GM18517 (cell line): ENCODE data around the gene OR6B2.

Experiments
- ATAC-seq: cut with Tn5 transposase; IDR thresholded peaks from one replicate; pipeline ENCODE4 v1.9.1; 2021; ENCODE audit warnings: mild to moderate bottlenecking, moderate library complexity; ENCODE audit not compliant: unreplicated experiment

The OR6B2 gene

DNA sequence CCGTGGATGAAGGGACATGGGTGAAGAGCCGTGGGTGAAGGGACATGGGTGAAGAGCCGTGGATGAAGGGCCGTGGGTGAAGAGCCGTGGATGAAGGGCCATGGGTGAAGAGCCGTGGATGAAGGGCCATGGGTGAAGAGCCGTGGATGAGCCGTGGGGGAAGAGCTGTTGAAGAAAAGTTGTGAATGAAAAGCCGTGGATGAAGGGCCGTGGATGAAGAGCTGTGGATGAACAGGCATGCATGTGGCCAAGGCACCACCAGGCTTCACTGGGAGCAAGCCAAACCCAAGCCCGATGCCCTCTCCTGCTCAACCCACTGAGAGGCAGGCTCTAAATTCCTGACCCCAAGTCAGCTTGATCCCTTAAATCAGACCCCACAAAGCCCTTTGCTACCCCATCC, 12.5 kb upstream of the OR6B2 start:
- ATAC-seq: no peak

DNA sequence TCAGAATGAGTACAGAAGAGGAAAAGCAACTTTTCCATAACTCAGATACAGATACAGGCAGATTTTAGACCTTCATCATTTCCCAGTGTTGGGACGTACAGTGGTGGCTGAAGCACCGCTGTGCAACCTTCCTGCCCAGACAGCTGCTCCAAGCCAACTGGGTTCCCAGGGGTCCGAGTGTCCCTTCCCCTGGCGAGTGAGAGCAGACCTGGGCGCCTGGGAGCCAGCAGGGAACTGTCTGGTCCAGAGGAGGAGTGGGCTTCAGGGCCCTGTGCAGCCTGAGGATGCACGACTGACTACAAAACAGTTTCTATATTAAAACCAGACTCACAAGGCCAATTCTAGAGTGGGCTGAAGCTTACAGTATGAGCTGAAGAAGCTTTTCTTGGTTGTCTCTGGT, 11.1 kb upstream of the OR6B2 start:
- no peak for ATAC-seq

DNA sequence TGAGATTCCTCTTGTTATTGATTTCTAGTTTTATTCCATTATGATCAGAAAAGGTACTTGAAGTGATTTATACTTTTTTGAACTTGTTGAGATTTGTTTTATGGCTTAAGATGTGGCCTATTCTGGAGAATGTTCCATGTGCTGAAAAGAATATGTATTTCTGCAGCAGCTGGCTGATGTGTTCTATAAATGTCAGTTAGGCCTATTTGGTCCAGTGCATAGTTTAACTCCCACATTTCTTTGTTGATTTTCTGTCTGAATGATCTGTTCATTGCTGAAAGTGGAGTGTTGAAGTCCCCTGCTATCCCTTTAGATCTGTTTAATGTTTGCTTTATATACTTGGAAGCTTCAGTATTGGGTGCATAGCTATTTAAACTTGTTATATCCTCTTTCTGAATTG, 7.1 kb upstream of the OR6B2 start:
- ATAC-seq: no peak

DNA sequence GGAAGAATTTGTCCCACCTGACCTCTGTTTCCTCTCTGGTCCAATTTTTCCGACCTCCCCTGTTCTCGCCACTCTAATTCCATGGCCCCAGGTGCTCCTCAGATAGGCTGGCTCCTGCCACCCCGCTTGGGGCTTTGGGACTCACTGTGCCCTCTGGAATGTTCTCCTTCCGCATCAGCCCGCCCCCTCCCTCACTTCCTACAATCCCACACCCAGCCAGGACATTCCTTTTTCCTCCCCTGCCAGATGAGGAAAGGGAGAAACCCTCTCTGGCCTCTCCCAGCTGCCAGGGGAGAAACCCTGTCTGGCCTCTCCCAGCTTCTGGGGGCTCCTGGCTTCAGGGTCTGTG, 3.1 kb upstream of the OR6B2 start:
- no peak for ATAC-seq

DNA sequence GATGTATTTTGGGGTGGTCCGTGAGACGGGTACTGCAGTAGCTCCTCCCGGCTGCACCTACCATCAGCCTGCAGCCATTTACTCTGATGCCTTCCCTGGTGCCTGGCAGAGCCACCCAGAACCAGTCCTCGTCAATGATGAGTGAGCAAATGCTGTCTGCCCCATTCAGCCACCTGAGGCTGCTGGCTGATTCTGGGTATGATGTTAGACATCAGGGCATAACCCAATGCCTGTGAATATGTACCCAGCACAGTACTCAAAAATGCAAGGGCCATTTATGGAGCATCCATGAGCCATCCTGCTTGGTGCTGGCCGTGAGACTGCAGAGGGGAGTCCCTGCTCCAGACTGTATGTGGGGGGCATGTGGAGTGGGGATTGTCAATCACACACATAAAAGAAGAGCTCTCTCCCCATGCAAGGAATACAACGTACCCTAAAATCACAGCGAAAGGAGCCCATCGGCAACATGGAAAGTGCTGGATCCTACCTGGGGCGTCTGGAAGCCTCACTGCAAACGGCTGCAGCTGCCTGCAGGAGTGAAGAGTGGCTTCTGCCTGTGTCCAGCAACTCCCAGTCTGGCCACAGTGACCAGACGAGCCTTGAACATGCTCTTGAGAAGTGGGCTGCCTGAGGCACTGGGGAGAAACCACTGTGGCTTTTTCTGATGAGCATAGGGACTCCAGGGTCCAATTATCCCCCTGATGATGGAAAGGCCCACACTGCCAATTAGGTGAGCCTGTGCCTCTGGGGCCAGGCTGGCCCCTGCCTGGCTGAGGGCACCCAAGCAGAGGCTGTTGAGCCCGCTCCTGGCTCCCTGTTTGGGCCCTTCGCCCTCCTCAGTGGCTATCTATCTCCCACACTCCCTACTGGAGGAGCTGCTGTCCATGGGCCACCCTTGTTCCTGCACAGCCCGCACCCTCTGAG, 2.4 kb upstream of the OR6B2 start:
- no peak for ATAC-seq

DNA sequence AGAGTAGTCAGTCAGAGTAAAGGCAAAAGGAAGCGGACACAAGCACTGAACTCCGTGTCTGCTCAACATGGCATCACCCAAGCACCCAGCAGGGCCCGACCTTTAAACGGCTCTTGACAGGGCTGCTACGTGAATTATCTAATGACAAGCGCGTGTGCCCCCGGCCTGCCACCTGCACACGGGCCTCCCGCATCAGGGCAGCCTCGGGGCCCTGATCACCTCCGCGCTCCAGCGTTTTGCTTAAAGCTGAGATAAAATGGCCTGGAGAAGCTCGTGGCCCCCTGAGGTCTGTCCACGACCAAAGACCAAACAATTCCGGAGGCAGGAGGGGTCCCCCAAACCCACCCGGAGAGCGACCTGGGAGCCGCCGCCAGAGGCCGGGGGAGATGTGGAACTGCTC, 5.5 kb downstream of the OR6B2 start:
- no peak for ATAC-seq

DNA sequence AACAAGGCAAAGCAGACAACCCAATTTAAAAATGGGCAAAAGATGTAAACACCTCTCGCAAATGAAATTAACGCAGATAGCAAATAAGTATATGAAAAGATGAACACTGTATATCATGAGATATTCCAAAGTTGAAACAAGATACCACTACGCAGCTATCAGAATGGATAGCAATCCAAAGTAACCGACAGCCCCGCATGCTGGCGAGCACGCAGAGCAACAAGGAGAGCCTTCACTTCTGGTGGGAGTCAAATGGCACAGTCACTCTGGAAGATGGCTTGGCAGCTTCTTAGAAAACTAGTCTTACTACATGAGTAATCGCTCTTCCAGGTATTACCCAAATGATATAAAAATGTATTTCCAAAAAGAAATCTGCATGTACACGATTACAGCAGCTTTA, 6.4 kb downstream of the OR6B2 start:
- no peak for ATAC-seq

DNA sequence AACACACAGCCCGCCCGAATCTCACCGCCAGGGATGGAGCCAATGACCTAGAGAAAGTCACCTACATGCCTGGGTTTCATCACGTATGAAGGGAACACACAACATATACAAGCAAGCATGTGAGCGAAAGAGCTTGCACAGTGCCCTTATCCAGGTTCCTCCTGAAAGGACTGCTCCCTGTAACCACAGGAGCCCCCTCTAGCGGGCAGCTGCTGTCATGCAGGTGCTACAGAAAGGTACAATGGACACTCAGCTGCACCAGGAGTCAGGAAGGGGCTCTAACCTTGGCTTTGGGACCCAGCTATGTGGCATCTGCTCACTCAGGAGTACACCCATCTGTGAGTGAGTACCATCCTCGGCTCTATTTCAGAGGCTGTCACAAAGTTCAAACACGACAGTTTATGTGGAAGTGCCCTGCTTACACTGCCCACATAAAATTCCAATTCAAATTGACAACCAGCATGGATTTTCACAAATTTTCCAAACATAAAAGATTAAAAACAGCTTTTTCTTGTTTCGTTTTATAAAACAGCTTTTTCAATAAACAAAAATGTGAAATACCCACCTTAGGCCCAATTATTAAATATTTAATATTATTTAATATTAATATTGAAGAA, 8.6 kb downstream of the OR6B2 start:
- ATAC-seq: no peak

DNA sequence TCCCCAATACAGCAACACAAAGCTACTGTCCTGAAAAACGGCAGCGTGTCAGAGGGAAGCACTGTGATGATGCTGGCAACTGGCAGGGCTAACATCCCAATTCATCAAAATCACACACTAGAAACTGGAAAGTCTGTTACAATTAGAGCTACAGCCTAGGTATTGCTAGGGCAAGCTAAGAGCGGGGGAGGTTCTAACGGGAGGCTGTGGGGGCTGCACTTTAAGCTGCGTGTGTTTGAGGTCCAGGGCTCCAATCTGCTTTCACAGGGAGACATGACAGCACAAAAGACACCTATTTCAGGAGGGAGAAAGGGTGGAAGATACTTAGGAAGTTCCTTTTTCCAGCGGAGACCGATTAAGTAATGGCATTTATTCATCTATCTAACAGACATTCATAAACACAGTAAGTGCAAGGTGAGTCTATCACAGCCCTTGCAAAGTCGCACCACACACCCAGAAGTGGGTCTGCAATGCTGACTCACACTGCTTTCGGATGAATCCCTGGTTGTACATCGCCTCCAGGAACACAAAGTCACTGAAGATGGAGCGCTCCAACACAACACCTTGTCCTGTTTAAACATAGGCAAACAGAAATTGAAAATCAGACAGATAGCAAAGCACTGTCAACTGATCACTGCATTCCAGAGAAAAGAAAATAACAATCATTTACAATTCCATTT, 12.0 kb downstream of the OR6B2 start:
- no peak for ATAC-seq

DNA sequence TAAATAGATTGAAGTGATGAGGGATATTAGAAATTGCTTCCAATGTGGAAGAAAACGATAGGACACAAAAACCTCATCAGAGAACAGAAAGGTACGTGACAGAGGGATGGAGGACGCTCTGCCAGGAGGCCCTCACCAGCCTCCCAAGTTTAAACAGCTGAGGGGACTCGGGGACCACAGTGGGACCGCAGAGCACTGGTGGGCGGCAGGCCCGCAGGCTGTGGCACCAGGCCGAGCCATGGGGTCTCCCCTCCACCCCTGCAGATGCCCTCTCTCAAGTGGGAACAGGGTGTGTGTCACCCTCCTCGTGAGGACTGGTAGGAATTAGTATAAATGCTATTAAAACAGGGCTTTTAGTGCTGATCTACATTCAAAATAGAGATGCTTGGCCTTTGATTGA, 15.9 kb downstream of the OR6B2 start:
- ATAC-seq: no peak

DNA sequence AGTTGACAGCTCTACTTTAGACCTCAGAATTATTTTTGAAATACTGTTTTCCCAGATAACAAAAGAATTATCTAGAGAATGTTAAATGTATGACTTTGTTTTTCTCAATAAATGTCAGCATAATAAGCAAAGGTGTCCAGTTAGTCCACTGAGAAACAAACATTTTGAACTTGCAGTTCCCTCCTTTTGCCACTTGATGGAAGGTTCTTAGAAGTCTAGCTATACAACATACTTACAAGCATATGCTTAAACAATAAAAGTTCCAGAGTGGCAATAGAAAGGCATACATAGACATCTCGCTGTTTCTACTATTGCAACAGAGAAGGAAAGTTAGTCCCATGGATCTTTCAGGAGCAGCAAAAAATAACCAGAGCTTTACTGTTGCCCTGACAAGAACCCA, 16.9 kb downstream of the OR6B2 start:
- ATAC-seq: no peak

DNA sequence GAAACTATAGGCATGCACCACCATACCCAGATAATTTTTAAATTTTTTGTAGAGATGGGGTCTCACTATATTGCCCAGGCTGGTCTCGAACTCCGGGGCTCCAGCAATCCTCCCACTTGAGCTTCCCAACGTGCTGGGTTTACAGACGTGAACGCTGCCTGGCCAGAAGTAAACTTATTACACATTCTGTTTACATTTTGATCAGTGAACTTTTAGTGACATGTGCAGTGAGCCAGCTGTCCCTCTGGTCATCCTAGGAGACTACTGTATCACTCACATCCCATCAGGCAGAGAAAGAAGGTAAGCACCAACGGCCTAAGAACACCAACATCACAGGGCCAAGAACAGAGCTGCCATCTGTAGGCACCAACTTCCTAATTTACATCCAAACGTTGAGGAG, 27.2 kb downstream of the OR6B2 start:
- no peak for ATAC-seq

DNA sequence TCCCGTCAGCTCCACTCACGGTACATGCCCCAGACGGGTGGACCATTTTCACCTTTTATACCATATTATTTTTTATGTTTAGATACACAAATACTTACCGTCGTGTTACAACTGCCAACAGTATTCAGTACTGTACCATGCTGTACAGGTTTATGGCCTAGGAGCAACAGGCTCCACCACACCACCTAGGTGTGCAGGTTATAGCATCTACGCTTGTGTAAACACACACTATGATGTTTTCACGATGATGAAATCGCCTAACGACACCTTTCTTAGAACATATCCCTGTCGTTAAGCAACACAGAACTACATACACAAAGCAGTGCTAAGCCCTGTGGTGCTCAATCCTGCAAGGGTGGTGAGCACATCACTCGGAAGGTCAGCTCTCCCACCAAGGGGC, 29.6 kb downstream of the OR6B2 start:
- ATAC-seq: no peak

DNA sequence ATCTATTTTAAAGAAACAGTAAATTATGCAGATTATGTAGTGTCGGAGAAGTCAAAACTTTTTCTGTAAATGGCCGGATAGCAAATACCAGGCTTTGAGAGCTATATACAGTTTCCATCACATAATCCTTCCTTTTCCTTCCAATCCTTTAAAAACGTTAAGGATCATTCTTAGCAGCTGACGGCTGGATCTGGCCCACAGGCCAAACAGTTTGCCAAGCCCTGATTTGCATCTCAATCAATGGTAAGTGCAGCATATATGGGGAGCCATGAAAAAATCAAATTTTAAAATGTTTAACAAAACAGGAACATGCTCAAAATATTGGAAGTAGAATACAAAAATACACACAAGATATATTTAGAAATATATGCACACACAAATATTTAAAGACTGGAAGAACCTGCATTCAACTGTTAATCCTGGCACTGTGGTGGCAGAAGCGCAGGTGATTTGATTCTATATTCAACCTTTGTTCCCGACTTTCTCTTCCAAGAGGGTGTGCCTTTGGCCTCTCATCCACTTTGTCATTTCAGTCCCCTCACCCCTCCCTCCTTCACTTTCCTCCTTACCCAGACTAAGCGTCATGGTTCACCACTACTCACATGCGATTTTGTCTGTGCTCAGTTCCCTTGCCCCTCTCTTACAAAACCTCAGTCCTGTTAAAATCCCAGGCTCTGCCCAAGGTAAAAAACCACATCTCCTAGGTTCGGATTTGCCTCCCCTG, 32.4 kb downstream of the OR6B2 start:
- ATAC-seq: no peak

DNA sequence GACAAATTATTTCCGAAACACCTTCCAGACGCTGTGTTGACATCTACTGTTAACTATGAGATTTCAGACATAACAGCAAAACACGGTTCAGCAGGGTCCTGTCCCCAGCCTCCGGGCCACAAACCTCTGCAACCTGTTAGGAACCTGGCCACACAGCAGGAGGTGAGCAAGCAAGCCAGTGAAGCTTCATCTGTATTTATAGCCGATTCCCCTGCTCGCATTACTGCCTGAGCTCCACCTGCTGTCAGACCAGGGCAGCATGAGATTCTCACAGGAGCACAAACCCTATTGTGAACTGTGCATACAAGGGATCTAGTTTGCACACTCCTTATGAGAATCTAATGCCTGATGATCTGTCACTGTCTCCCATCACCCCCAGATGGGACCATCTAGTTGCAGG, 36.1 kb downstream of the OR6B2 start:
- no peak for ATAC-seq

DNA sequence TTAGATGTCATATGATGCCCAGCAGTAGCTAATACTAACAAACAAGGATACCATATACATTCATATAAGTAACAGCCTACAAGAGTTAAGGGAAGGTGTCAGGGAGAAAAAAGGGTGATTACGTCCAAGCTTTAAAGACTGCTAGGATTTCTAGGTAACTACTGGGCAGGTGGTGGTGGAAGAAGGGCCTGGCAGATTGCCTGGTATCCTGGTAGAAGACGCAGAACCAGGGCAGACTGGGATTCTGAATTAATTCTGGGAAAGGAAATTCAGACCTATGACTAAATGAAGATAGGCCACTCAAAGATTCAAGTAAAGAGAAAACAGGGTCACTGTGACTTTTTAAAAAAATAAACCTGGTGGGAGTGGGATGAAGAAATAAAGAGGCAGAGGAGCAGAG, 36.9 kb downstream of the OR6B2 start:
- no peak for ATAC-seq

DNA sequence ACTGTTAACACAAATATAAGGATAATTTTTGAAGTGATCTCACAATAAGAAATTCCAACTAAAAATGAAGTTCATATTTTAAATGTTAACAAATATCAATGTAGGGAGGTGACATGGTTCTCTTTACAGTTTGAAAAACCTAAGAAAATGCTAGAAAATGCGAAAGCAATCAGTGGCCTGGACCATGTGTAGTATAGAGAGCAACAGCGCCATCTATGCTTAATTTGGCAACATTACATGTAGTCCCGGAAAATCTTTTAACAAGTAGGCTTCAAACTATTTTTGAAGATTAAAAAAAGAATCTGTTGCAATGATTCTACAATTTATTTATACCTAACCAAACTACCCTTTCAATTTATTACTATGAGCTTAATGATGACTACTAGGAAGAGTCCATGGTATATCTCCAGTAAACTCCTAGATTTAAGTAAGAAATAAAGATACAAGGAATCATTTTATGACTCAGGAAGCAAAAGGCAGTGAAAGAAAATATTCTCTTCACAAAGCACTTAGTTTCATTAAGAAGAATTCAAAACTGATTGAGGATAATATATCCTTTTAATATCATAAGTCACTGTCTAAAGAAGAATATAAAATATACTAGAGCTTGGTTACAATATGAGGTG, 38.4 kb downstream of the OR6B2 start:
- no peak for ATAC-seq

DNA sequence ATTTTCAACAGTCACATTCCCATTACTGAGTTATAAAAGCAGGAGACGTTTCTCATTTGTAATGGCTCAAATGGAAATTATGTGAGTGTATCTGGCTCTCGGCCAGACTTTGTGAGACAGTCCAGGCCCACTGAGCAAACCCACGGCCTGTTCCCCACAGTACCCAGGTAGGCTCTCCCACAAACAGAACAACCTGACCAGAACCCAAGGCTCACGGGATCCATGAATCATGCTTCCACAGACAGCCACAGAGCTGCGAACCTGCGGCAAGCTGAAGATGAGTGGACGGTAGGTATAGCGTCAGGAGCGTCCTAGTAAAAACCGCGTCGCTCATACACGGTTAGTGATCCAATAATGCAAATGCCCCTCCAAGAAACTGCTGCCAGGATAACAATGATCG, 39.3 kb downstream of the OR6B2 start:
- no peak for ATAC-seq

DNA sequence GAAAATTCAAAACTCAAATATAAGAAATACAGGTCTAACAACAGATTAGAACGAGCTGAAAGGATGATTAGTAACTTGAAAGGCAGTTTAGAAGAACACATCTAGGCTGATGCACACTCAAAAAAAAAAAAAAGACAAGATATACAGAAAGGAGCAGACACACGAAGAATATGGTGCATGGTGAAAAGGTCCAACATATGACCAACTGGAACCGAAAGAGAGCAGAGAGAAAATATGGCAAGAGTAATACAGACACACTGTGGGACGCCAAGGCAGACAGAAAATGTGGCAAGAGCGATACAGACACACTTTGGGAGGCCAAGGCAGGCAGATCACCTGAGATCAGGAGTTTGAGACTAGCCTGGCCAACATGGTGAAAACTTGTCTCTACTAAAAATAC, 44.9 kb downstream of the OR6B2 start:
- no peak for ATAC-seq

DNA sequence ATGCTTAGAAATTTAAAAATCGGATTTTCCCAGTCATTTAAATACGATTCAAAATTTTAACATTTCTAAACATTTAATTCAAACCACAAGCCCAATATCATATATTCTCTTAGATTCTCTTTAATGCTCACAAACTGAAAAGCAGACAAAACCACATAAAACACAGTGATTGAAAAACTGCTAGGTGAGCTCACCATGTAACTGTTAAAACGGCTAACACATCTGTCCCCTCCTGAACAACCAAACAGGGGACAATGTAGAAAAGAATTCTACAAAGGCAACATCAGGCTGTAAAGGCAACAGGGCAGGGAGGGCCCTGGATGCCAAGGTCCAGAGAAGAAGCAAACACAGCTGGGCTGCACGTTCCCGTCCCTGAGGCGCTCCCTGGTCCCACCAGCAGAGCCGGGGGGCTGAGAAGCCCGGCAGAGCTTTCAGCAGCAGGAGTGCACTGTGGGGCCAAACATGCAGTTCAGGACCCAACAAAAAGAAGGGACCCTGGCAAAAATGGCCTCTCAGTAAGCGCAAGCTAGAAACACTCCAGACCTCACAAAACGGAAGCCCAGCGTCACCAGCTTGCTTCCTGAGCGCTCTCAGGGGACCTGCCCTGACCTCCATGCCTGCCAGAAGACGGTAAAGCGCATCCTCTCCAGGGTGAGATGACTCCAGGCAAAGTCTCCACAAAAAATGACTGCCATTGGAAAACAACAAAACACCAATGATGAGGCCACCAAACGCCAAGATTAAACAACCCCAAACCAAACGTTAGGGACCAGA, 45.6 kb downstream of the OR6B2 start:
- ATAC-seq: no peak
